Measurements from ENCODE around the gene SNX3. TPM values are rescaled to one million over a fixed set of nuclear protein-coding genes. Genes with fewer than 3 reads are reported as not detected.
A peak's percentile ranks its signal among the peaks of the same experiment; 100 is the strongest.

Gene SNX3
- total and polyA plus RNA-seq, 4 donors, result 124 to 245 (median 171) TPM

GRCh38 chr6:108211671-108212070 is 49.2 kb downstream of the SNX3 start:
- ATAC-seq (ENCODE audit: insufficient read depth, low FRiP score) (no peak), DNase-seq (peak in 2 of 3 donors; percentile 33 to 53)
- Histone ChIP-seq H3K9me3 (ENCODE audit: control insufficient read depth in 4 of 4, insufficient read depth in 3 of 4, low read length in 3 of 4) (no peaks in the 10 kb centered on the region), H3K27ac (ENCODE audit: low read depth in 1 of 2, low read length in 1 of 2) (no peak overlapping the region), H3K27me3 (ENCODE audit: control insufficient read depth in 3 of 3, insufficient read depth in 3 of 3, low read length in 2 of 3) (no peaks in the 10 kb centered on the region), H3K9ac (ENCODE audit: insufficient read depth in 1 of 2, low read length in 2 of 2) (no peak overlapping the region), H3K36me3 (ENCODE audit: control insufficient read depth in 4 of 4, insufficient read depth in 4 of 4, low read length in 4 of 4) (peaks cover 4 to 15% (median 12%) of the 10 kb centered on the region in 4 donors), H3K4me3 (no peak overlapping the region), H3K4me1 (ENCODE audit: control insufficient read depth in 5 of 5, insufficient read depth in 5 of 5, low read length in 5 of 5) (peaks cover 0 to 3% (median 0%) of the 10 kb centered on the region in 5 donors)
- TF ChIP-seq CTCF (IDR thresholded peaks at IDR 0.05; ENCODE audit: control extremely low read depth, extremely low read depth), result no peak
- 71 to 94% methylated on average over 2 of the region's 2 CpGs for WGBS, 2 donors

DNA sequence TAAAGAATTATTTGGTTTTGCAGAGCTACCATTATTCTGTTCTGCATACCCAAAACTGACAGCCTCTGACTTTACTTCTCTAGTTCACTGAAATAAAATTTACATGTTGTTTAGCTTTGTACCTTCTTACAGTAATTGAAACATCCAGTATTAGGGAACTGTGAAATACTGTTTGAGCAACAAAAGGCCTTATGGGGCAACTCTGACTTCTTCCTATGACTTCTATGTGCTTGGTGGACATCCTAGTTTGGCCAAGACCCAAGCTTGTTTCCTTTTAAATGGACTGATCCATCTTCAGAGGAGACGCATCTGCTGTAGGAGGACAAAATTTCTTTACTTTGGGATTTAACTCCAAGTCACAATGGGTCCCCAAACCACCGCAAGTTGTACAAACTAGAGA is 50.3 kb downstream of the SNX3 start:
- TF ChIP-seq CTCF (IDR thresholded peaks at IDR 0.05; ENCODE audit: control extremely low read depth, extremely low read depth), result no peak
- no peaks in the 10 kb centered on the region for H3K27me3 ChIP-seq (ENCODE audit: control insufficient read depth in 3 of 3, insufficient read depth in 3 of 3, low read length in 2 of 3)
- 64 to 90% methylated on average over 2 of the region's 2 CpGs for WGBS, 2 donors
- ATAC-seq (ENCODE audit: insufficient read depth, low FRiP score), result no peak
- DNase-seq, result no peak
- no peak overlapping the region for H3K4me3 ChIP-seq
- H3K9ac ChIP-seq (ENCODE audit: insufficient read depth in 1 of 2, low read length in 2 of 2), result no peak overlapping the region
- peaks cover 3 to 15% (median 11%) of the 10 kb centered on the region in 4 donors for H3K36me3 ChIP-seq (ENCODE audit: control insufficient read depth in 4 of 4, insufficient read depth in 4 of 4, low read length in 4 of 4)
- no peaks in the 10 kb centered on the region for H3K9me3 ChIP-seq (ENCODE audit: control insufficient read depth in 4 of 4, insufficient read depth in 3 of 4, low read length in 3 of 4)
- peaks cover 0 to 3% (median 0%) of the 10 kb centered on the region in 5 donors for H3K4me1 ChIP-seq (ENCODE audit: control insufficient read depth in 5 of 5, insufficient read depth in 5 of 5, low read length in 5 of 5)
- peak overlapping the region in 1 of 2 donors; percentile 33 for H3K27ac ChIP-seq (ENCODE audit: low read depth in 1 of 2, low read length in 1 of 2)

- H3K27ac ChIP-seq (ENCODE audit: low read depth in 1 of 2, low read length in 1 of 2), result no peak overlapping the region
- H3K36me3 ChIP-seq (ENCODE audit: control insufficient read depth in 4 of 4, insufficient read depth in 4 of 4, low read length in 4 of 4), result peaks cover 1 to 16% (median 10%) of the 10 kb centered on the region in 4 donors
- 69 to 86% methylated on average over 5 of the region's 5 CpGs for WGBS, 2 donors
These were observed 51.1 kb downstream of the SNX3 start for GRCh38 chr6:108209738-108210137.

More at GRCh38 chr6:108209738-108210137, 51.1 kb downstream of the SNX3 start:
- Histone ChIP-seq H3K27me3 (ENCODE audit: control insufficient read depth in 3 of 3, insufficient read depth in 3 of 3, low read length in 2 of 3) (no peaks in the 10 kb centered on the region), H3K9me3 (ENCODE audit: control insufficient read depth in 4 of 4, insufficient read depth in 3 of 4, low read length in 3 of 4) (no peaks in the 10 kb centered on the region), H3K9ac (ENCODE audit: insufficient read depth in 1 of 2, low read length in 2 of 2) (no peak overlapping the region), H3K4me1 (ENCODE audit: control insufficient read depth in 5 of 5, insufficient read depth in 5 of 5, low read length in 5 of 5) (peaks cover 0 to 3% (median 0%) of the 10 kb centered on the region in 5 donors), H3K4me3 (no peak overlapping the region)
- ATAC-seq (ENCODE audit: insufficient read depth, low FRiP score) (no peak), DNase-seq (peak in 1 of 3 donors; percentile 30)
- TF ChIP-seq CTCF (IDR thresholded peaks at IDR 0.05; ENCODE audit: control extremely low read depth, extremely low read depth), result no peak
